ENCODE measurements around the gene PAK1IP1.

DNA sequence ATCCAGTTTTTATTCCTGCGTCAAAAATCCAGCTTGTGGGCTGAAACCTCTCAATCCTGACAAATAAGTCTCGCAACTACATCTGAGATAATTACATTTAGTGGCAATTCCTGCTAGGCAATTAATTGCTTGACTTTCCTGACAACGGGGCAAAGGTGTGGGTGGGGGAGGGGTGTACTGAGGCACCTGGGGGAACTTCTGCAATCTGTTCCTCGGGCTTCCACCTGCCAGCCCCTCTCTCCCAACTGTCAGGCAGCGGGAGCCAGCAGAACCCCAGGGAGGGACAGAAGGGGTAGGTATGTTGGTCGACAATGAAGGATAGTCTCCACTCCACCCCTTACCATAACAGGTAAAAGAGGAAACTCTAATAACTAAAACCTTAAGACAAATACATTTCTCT is 7.2 kb upstream of the PAK1IP1 start:
- TF ChIP-seq, protein P1, sequence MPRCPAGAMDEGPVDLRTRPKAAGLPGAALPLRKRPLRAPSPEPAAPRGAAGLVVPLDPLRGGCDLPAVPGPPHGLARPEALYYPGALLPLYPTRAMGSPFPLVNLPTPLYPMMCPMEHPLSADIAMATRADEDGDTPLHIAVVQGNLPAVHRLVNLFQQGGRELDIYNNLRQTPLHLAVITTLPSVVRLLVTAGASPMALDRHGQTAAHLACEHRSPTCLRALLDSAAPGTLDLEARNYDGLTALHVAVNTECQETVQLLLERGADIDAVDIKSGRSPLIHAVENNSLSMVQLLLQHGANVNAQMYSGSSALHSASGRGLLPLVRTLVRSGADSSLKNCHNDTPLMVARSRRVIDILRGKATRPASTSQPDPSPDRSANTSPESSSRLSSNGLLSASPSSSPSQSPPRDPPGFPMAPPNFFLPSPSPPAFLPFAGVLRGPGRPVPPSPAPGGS (IDR thresholded peaks at IDR 0.05; ENCODE audit: borderline replicate concordance, insufficient read depth, low read depth, low read length, poor library complexity, severe bottlenecking): no peak
- TF ChIP-seq RAD21 (IDR thresholded peaks at IDR 0.05; ENCODE audit: insufficient read depth, low read depth, low read length) (no peak), TCF3 (IDR thresholded peaks at IDR 0.05; ENCODE audit: borderline replicate concordance, insufficient read depth, low read depth, low read length) (no peak)

Measured in GM12878 (cell line).